GM21515 (cell line): ENCODE measurements around the gene IPO11.

Source experiments
- ATAC-seq: cut with Tn5 transposase; IDR thresholded peaks from one replicate; pipeline ENCODE4 v1.9.1; 2021; ENCODE audit not compliant: unreplicated experiment

Gene IPO11

GRCh38 chr5:62432621-62433064 lies 20.1 kb downstream of the IPO11 start:
- ATAC-seq, result no peak

GRCh38 chr5:62448528-62448927 lies 36.0 kb downstream of the IPO11 start:
- ATAC-seq, result no peak

GRCh38 chr5:62450259-62450658 lies 37.7 kb downstream of the IPO11 start:
- ATAC-seq, result no peak

GRCh38 chr5:62457071-62457470 lies 44.5 kb downstream of the IPO11 start:
- no peak for ATAC-seq

- ATAC-seq, result peak; percentile 82
These were observed 48.0 kb downstream of the IPO11 start for GRCh38 chr5:62460578-62460983.

- no peak for ATAC-seq
These were observed 49.0 kb downstream of the IPO11 start for GRCh38 chr5:62461561-62461960.

GRCh38 chr5:62465985-62466925 lies 53.7 kb downstream of the IPO11 start:
- ATAC-seq, result no peak

GRCh38 chr5:62473209-62473608 lies 60.6 kb downstream of the IPO11 start:
- no peak for ATAC-seq

- ATAC-seq, result no peak
These were observed 62.5 kb downstream of the IPO11 start for GRCh38 chr5:62475072-62475471.

- no peak for ATAC-seq
These were observed 65.2 kb downstream of the IPO11 start for GRCh38 chr5:62477801-62478200.

- ATAC-seq, result no peak
These were observed 71.0 kb downstream of the IPO11 start for GRCh38 chr5:62483556-62483955.

GRCh38 chr5:62486672-62487071 lies 74.1 kb downstream of the IPO11 start:
- no peak for ATAC-seq

GRCh38 chr5:62488531-62488930 lies 76.0 kb downstream of the IPO11 start:
- no peak for ATAC-seq

GRCh38 chr5:62489471-62489870 lies 76.9 kb downstream of the IPO11 start:
- ATAC-seq, result no peak

- ATAC-seq, result no peak
These were observed 82.2 kb downstream of the IPO11 start for GRCh38 chr5:62494772-62495171.

GRCh38 chr5:62496876-62497275 lies 84.3 kb downstream of the IPO11 start:
- no peak for ATAC-seq

GRCh38 chr5:62498961-62499360 lies 86.4 kb downstream of the IPO11 start:
- ATAC-seq, result no peak

- ATAC-seq, result no peak
These were observed 87.2 kb downstream of the IPO11 start for GRCh38 chr5:62499756-62500155.

- no peak for ATAC-seq
These were observed 90.0 kb downstream of the IPO11 start for GRCh38 chr5:62502456-62503101.

- no peak for ATAC-seq
These were observed 91.6 kb downstream of the IPO11 start for GRCh38 chr5:62504129-62504528.

GRCh38 chr5:62506659-62507460 lies 94.3 kb downstream of the IPO11 start:
- ATAC-seq, result no peak
